Measurements from ENCODE around the gene RGS12. TPM values are rescaled to one million over a fixed set of nuclear protein-coding genes. Genes with fewer than 3 reads are reported as not detected.
"Not testable (repeated sequence)": the region's sequence is repeated elsewhere in the genome, so short reads cannot be mapped to it uniquely, and the experiment has no call there.

The RGS12 gene
- total RNA-seq, 1 donor from 2014 or later: 21.9 TPM

DNA sequence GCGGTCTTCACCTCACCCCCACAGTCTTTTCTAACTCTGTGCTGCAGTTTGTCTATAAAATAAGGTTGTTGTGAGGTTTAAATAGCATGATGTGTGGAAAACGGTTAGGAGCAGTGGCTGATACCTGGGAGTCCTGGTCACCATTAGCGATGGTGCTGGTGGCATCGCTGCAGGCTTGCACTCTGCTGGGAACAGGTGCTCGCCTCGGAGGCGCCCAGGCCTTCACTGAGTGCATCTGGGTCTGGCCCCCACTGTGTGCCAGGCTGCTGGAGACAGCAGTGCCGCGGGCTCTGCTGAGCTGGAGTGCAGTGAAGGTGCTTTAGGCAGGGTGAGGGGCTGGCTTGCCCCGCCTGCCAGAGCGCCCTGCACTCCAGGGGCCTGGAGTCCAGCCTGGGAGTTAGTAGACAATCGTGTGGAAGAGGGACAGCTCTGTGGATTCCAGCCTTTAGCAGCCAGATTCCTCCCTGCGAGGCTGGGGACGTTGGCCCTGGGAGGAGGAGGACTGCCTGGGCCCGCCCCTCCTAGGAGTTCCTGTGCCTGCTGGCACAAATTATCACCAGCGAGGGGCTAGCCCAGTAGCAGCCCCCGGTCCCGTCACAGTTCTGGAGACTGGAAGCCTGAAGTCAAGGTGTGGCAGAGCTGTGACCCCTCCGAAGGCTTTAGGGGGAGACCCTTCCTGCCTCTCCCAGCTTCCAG lies 7.3 kb downstream of the RGS12 start:
- Mint-ChIP-seq H3K27ac (ENCODE audit: unreplicated experiment) (no peak overlapping the region), H3K9me3 (ENCODE audit: unreplicated experiment) (peaks cover 6% of the 10 kb centered on the region), H3K4me3 (ENCODE audit: unreplicated experiment) (no peak overlapping the region), H3K36me3 (ENCODE audit: low read depth, unreplicated experiment) (peaks cover 3% of the 10 kb centered on the region), H3K4me1 (ENCODE audit: low read depth, unreplicated experiment) (peaks cover 14% of the 10 kb centered on the region), H3K27me3 (ENCODE audit: low read depth, unreplicated experiment) (peaks cover 2% of the 10 kb centered on the region)
- Histone ChIP-seq H3K9ac (ENCODE audit: low read length) (no peak overlapping the region), H3K9me3 (ENCODE audit: insufficient read depth, low read depth, low read length) (peaks cover 4% of the 10 kb centered on the region), H2AFZ (ENCODE audit: low read depth, low read length) (no peak overlapping the region), H3K4me3 (ENCODE audit: insufficient read depth, low read depth, low read length) (no peak overlapping the region), H3K79me2 (ENCODE audit: insufficient read depth, low read length) (peaks cover 86% of the 10 kb centered on the region), H4K20me1 (ENCODE audit: insufficient read depth, low read length) (peaks cover 91% of the 10 kb centered on the region), H3K27me3 (ENCODE audit: insufficient read depth, low read length) (no peaks in the 10 kb centered on the region), H3K36me3 (ENCODE audit: insufficient read depth, low read length) (no peaks in the 10 kb centered on the region), H3K27ac (ENCODE audit: low read depth, low read length) (no peak overlapping the region), H3K4me2 (ENCODE audit: low read length) (no peak overlapping the region), H3K4me1 (ENCODE audit: insufficient read depth, low read length) (peaks cover 8% of the 10 kb centered on the region)
- FAIRE-seq (no peak), DNase-seq (ENCODE audit: low read depth) (no peak)
- TF ChIP-seq EZH2 (IDR thresholded peaks at IDR 0.05; ENCODE audit: insufficient read depth, low read length): no peak
- TF ChIP-seq, protein P1, sequence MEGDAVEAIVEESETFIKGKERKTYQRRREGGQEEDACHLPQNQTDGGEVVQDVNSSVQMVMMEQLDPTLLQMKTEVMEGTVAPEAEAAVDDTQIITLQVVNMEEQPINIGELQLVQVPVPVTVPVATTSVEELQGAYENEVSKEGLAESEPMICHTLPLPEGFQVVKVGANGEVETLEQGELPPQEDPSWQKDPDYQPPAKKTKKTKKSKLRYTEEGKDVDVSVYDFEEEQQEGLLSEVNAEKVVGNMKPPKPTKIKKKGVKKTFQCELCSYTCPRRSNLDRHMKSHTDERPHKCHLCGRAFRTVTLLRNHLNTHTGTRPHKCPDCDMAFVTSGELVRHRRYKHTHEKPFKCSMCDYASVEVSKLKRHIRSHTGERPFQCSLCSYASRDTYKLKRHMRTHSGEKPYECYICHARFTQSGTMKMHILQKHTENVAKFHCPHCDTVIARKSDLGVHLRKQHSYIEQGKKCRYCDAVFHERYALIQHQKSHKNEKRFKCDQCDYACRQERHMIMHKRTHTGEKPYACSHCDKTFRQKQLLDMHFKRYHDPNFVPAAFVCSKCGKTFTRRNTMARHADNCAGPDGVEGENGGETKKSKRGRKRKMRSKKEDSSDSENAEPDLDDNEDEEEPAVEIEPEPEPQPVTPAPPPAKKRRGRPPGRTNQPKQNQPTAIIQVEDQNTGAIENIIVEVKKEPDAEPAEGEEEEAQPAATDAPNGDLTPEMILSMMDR (IDR thresholded peaks at IDR 0.05; ENCODE audit: insufficient read depth, low read depth, low read length): no peak

DNA sequence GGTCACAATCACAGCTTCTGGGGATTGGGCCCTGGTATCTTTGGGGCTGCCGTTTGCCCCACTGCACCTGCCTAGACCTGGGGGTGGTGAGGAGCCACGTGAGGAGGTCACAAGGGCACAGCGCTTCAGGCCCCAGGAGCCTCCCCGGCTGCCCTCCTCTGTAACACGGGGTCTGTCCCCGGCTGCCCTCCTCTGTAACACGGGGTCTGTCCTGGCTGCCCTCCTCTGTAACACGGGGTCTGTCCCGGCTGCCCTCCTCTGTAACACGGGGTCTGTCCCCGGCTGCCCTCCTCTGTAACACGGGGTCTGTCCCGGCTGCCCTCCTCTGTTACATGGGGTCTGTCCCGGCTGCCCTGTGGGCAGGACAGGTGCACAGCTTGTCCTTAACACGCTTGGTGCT lies 8.1 kb downstream of the RGS12 start:
- peaks cover 22% of the 10 kb centered on the region for H3K4me1 Mint-ChIP-seq (ENCODE audit: low read depth, unreplicated experiment)
- not testable (repeated sequence) for H3K36me3 Mint-ChIP-seq (ENCODE audit: low read depth, unreplicated experiment); H3K27me3 ChIP-seq (ENCODE audit: insufficient read depth, low read length); H3K27ac ChIP-seq (ENCODE audit: low read depth, low read length); FAIRE-seq; H3K36me3 ChIP-seq (ENCODE audit: insufficient read depth, low read length); H3K27me3 Mint-ChIP-seq (ENCODE audit: low read depth, unreplicated experiment); H3K27ac Mint-ChIP-seq (ENCODE audit: unreplicated experiment); H3K4me3 ChIP-seq (ENCODE audit: insufficient read depth, low read depth, low read length); H3K4me3 Mint-ChIP-seq (ENCODE audit: unreplicated experiment); H3K9me3 ChIP-seq (ENCODE audit: insufficient read depth, low read depth, low read length); H3K9me3 Mint-ChIP-seq (ENCODE audit: unreplicated experiment); H3K9ac ChIP-seq (ENCODE audit: low read length); H3K4me2 ChIP-seq (ENCODE audit: low read length); DNase-seq (ENCODE audit: low read depth); H2AFZ ChIP-seq (ENCODE audit: low read depth, low read length)
- peaks cover 88% of the 10 kb centered on the region for H3K79me2 ChIP-seq (ENCODE audit: insufficient read depth, low read length)
- H4K20me1 ChIP-seq (ENCODE audit: insufficient read depth, low read length): peaks cover 97% of the 10 kb centered on the region
- H3K4me1 ChIP-seq (ENCODE audit: insufficient read depth, low read length): peaks cover 15% of the 10 kb centered on the region

DNA sequence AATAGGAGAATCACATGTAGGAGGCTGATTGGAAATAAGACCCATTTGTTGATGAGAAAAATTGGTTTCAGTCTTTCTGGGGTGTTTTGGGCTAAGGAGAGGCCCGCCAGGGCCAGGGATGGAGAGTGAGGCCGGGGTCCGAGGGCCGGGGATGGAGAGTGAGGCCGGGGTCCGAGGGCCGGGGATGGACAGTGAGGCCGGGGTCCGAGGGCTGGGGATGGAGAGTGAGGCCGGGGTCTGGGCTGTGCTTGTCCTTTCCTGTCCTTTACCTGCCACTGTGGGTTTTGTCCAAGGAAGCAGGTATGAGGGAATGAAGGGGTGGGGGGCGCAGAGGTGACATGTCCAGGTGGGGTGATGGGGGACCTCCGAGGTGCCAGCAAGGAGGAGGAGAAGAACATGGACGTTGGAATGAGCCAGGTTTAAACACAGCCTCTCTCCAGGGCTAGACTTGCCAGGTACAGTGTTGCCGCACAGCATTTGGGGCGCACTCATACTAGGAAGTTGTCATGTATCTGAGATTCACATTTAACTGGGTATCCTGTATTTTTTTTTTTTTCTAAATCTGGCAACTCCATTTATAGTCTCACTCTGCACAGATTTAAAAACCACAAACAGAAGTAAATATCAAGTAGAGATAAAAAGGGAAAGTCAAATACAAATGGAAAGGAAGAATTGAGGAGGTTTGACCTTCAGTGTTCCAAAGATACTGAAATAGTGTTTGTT lies 8.8 kb downstream of the RGS12 start:
- Mint-ChIP-seq H3K36me3 (ENCODE audit: low read depth, unreplicated experiment) (no peaks in the 10 kb centered on the region), H3K27me3 (ENCODE audit: low read depth, unreplicated experiment) (peaks cover 2% of the 10 kb centered on the region), H3K9me3 (ENCODE audit: unreplicated experiment) (peaks cover 6% of the 10 kb centered on the region), H3K27ac (ENCODE audit: unreplicated experiment) (no peak overlapping the region), H3K4me3 (ENCODE audit: unreplicated experiment) (no peak overlapping the region), H3K4me1 (ENCODE audit: low read depth, unreplicated experiment) (peaks cover 25% of the 10 kb centered on the region)
- H3K27me3 ChIP-seq (ENCODE audit: insufficient read depth, low read length): no peaks in the 10 kb centered on the region
- peaks cover 88% of the 10 kb centered on the region for H3K79me2 ChIP-seq (ENCODE audit: insufficient read depth, low read length)
- DNase-seq (ENCODE audit: low read depth) (no peak), FAIRE-seq (no peak)
- H2AFZ ChIP-seq (ENCODE audit: low read depth, low read length): no peak overlapping the region
- H3K9me3 ChIP-seq (ENCODE audit: insufficient read depth, low read depth, low read length): peaks cover 4% of the 10 kb centered on the region
- TF ChIP-seq, protein P1 (IDR thresholded peaks at IDR 0.05; ENCODE audit: insufficient read depth, low read depth, low read length): no peak
- no peak for TF ChIP-seq EZH2 (IDR thresholded peaks at IDR 0.05; ENCODE audit: insufficient read depth, low read length)
- H3K4me3 ChIP-seq (ENCODE audit: insufficient read depth, low read depth, low read length): no peak overlapping the region
- H3K36me3 ChIP-seq (ENCODE audit: insufficient read depth, low read length): no peaks in the 10 kb centered on the region
- peaks cover 15% of the 10 kb centered on the region for H3K4me1 ChIP-seq (ENCODE audit: insufficient read depth, low read length)
- no peak overlapping the region for H3K4me2 ChIP-seq (ENCODE audit: low read length)
- H3K9ac ChIP-seq (ENCODE audit: low read length): no peak overlapping the region
- peaks cover 97% of the 10 kb centered on the region for H4K20me1 ChIP-seq (ENCODE audit: insufficient read depth, low read length)
- H3K27ac ChIP-seq (ENCODE audit: low read depth, low read length): no peak overlapping the region
